ENCODE results near the gene C5orf47. TPM values are rescaled to one million over a fixed set of nuclear protein-coding genes. Genes with fewer than 3 reads are reported as not detected.

C5orf47 gene
- total RNA-seq, 1 experiment from 2014 or later: 0.09 TPM

DNA sequence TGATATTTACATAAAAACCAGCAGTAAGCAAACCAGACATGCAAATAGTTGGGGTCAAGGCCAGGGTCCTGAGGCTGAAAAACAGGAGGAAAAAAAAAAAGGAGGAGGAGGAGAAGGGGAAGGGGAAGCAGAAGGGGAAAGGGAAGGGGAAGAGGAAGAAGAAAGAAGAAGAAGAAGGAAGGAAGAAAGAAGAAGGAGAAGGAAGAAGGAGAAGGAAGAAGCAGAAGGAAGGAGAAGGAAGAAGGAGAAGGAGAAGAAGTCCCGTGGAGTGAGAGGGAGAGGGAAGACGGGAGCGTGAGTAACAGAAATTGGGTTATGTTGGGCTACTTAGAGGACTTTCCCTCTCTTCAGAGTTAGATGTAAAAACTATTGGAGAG lies 31.9 kb downstream of the C5orf47 start:
- Histone ChIP-seq H3K79me2 (ENCODE audit: insufficient read depth, low read length) (no peaks in the 10 kb centered on the region), H3K4me2 (ENCODE audit: insufficient read depth, insufficient read length, low read length) (no peak overlapping the region), H3K14ac (ENCODE audit: insufficient read depth, low read length) (no peak overlapping the region), H2BK15ac (ENCODE audit: low read depth, low read length) (no peak overlapping the region), H3K4ac (ENCODE audit: low read depth, low read length) (no peak overlapping the region), H2AK5ac (ENCODE audit: insufficient read length, low read length) (no peak overlapping the region), H4K5ac (ENCODE audit: insufficient read length, low read depth, low read length) (no peak overlapping the region), H3K9ac (ENCODE audit: extremely low read depth, insufficient read length, low read length) (no peak overlapping the region), H3K4me1 (ENCODE audit: insufficient read depth, low read length) (no peaks in the 10 kb centered on the region), H2AFZ (ENCODE audit: low read length) (no peak overlapping the region), H2BK12ac (ENCODE audit: insufficient read length, low read depth, low read length) (no peak overlapping the region), H2BK5ac (ENCODE audit: insufficient read length, low read length) (no peak overlapping the region), H3T11ph (ENCODE audit: low read length) (no peak overlapping the region), H4K8ac (replicated peaks; ENCODE audit: insufficient read length, low read depth, low read length) (no peak overlapping the region), H3K79me1 (ENCODE audit: insufficient read depth, low read depth, low read length, poor library complexity, severe bottlenecking) (no peaks in the 10 kb centered on the region), H3K27me3 (ENCODE audit: insufficient read depth, low read length) (no peaks in the 10 kb centered on the region), H3K9me3 (ENCODE audit: control insufficient read depth, low read depth, low read length) (no peaks in the 10 kb centered on the region), H2BK20ac (ENCODE audit: low read depth, low read length, poor library complexity, severe bottlenecking) (no peak overlapping the region), H3K23ac (ENCODE audit: insufficient read length, low read depth, low read length) (no peak overlapping the region), H4K20me1 (ENCODE audit: control insufficient read depth, insufficient read depth, insufficient read length) (no peaks in the 10 kb centered on the region), H3K18ac (ENCODE audit: insufficient read length, low read depth, low read length) (no peak overlapping the region), H4K91ac (ENCODE audit: insufficient read length, low read depth, low read length) (no peak overlapping the region), H3K56ac (ENCODE audit: insufficient read length, low read depth, low read length) (no peak overlapping the region), H3K23me2 (ENCODE audit: insufficient read length, low read depth, low read length, poor library complexity, severe bottlenecking) (no peaks in the 10 kb centered on the region), H3K27ac (ENCODE audit: insufficient read length, low read depth, low read length) (no peak overlapping the region), H2BK120ac (ENCODE audit: low read depth, low read length, poor library complexity, severe bottlenecking) (no peak overlapping the region)
- no peak for DNase-seq
- no CpG with 5 or more reads among the region's 3 CpGs for WGBS (ENCODE audit: extremely low coverage, insufficient read length, low lambda C conversion rate)
- H3K27ac Mint-ChIP-seq: no peak overlapping the region
- peaks cover 5% of the 10 kb centered on the region for H3K27me3 Mint-ChIP-seq (ENCODE audit: low read depth)
- H3K36me3 Mint-ChIP-seq (ENCODE audit: insufficient read depth in 1 of 3, low read depth in 3 of 3): peaks cover 0 to 21% (median 0%) of the 10 kb centered on the region in 3 experiments; a peak in 3 of 7 replicates
- peaks cover 5 to 19% of the 10 kb centered on the region in 2 experiments; a peak in 4 of 5 replicates for H3K9me3 Mint-ChIP-seq
- peaks cover 20 to 25% of the 10 kb centered on the region in 2 experiments for H3K4me1 Mint-ChIP-seq
- no peak overlapping the region for H3K4me3 Mint-ChIP-seq
- no peak for TF ChIP-seq CTCF (conservative IDR thresholded peaks at IDR 0.05)
